MCF 10A (cell line): Measurements from ENCODE around the gene IFI27L2. TPM values are rescaled to one million over a fixed set of nuclear protein-coding genes. Genes with fewer than 3 reads are reported as not detected.
A peak's percentile ranks its signal among the peaks of the same experiment; 100 is the strongest.

Source experiments
- Bru-seq: library from RNA; stranded (reverse); fragments of 400-500 nt; gene quantifications from one replicate; lab custom pipeline; 2021; lab: Mats Ljungman, UMichigan
- BruChase-seq, 2 experiments: library from RNA; stranded (reverse); fragments of 400-500 nt; gene quantifications; one replicate each; lab custom pipeline; 2021; lab: Mats Ljungman, UMichigan
- BruUV-seq: library from RNA; stranded (reverse); fragments of 400-500 nt; replicated peaks from 2 replicates; lab custom pipeline; 2021; lab: Mats Ljungman, UMichigan
- CTCF ChIA-PET: fragments of 300-600 bp; sonication (Branson Sonifier 250); formaldehyde crosslinking; extraction: SDS; loops from one replicate; lab custom pipeline; 2021; ENCODE audit warnings: antibody characterized with exemption, inconsistent platforms; lab: Yijun Ruan, JAX
- POLR2A ChIA-PET: fragments of 300-600, 350-650 bp; sonication (Branson Sonifier 250); formaldehyde crosslinking; extraction: SDS; loops from one replicate; lab custom pipeline; 2020; ENCODE audit warnings: antibody characterized with exemption, inconsistent platforms; lab: Yijun Ruan, JAX
- DNase-seq: peaks from one replicate; pipeline ENCODE4 v3.0.0-alpha.2; 2018; ENCODE audit not compliant: unreplicated experiment
- H3K27ac Mint-ChIP-seq: one replicate; pipeline ENCODE4 v1.8.0; 2022; ENCODE audit warnings: mild to moderate bottlenecking, low read depth, mixed read lengths; ENCODE audit not compliant: unreplicated experiment
- H3K27me3 Mint-ChIP-seq: one replicate; pipeline ENCODE4 v1.8.0; 2022; ENCODE audit warnings: mixed read lengths; ENCODE audit not compliant: insufficient read depth, unreplicated experiment
- H3K36me3 Mint-ChIP-seq: one replicate; pipeline ENCODE4 v1.8.0; 2022; ENCODE audit warnings: mild to moderate bottlenecking, moderate library complexity, mixed read lengths; ENCODE audit not compliant: insufficient read depth, unreplicated experiment
- H3K4me1 Mint-ChIP-seq: one replicate; pipeline ENCODE4 v1.8.0; 2022; ENCODE audit warnings: mixed read lengths; ENCODE audit not compliant: insufficient read depth, unreplicated experiment
- H3K4me3 Mint-ChIP-seq: one replicate; pipeline ENCODE4 v1.8.0; 2022; ENCODE audit warnings: mild to moderate bottlenecking, moderate library complexity, mixed read lengths; ENCODE audit not compliant: unreplicated experiment
- H3K9me3 Mint-ChIP-seq: one replicate; pipeline ENCODE4 v1.8.0; 2022; ENCODE audit warnings: mixed read lengths; ENCODE audit not compliant: unreplicated experiment
- intact Hi-C: fragments of 100-400 bp; cut with micrococcal nuclease; formaldehyde crosslinking; loops from 2 replicates; pipeline ENCODE4 v1.14.1; 2022
- long read RNA-seq: library from polyadenylated mRNA; stranded (forward); transcript quantifications from one replicate; pipeline ENCODE4 v2.0.0, GENCODE V29; 2022
- total RNA-seq: library from RNA; stranded (reverse); gene quantifications from 2 replicates; pipeline ENCODE4 v1.2.3, GENCODE V29; 2022
- TF ChIP-seq, protein P1 (sequence below): fragments of 200-600 bp; IDR thresholded peaks from one replicate; pipeline ENCODE4 v1.8.0; 2022; ENCODE audit warnings: antibody characterized with exemption, mild to moderate bottlenecking; ENCODE audit not compliant: unreplicated experiment

IFI27L2 gene
- 44.3 and 59.3 TPM in 2 replicates for total RNA-seq
- percentile 69 among the genes with signal in this experiment for Bru-seq, nascent RNA
- percentile 69 among the genes with signal in this experiment for BruChase-seq, experiment 1, labeled RNA remaining after a 6-hour chase
- percentile 67 among the genes with signal in this experiment for BruChase-seq, experiment 2, labeled RNA remaining after a 2-hour chase
- long read RNA-seq, transcript IFI27L2-203 (2 exons, 676 nt): minor isoform, 6 of 68 reads
- long read RNA-seq, transcript IFI27L2-201 (4 exons, 511 nt): major isoform, 49 of 68 reads
- long read RNA-seq, partial matches to known transcripts: 8 of 68 reads
- long read RNA-seq, other reads (novel, unspliced or antisense): 3 of 68 reads

DNA sequence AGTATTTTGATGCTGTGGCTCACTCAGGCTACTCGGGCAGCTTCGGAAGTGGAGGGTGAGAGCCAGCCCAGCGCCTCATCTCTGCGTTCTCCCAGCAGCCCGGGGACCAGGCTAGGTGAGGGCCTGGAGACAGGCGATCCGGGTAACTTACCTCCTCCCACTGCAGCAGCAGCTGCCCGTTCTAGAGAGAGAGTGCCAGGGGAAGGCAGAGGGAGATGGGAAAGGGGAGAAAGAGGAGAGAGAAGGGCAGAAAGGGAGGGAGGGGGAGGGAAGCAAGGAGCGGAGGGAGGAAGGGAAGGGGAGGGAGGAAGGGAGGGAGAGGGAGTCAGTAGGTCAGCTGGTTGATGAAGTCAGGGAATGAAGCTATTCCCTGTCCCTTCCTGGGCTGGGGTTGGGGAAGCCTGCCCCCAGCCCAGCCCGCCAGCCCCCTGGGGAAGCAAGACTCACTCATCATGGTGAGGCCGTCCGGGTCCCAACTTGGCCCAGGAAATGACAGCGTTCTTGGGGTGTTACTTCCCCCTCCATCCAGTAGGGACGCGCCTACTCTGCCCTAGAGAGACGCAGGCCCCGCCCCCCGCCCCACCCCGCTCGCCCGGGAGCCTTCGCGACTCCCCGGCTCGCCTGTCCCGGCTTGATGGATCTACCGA lies at the start of gene IFI27L2:
Gene IFI27L2, minus strand, starts transcription at position 494 of the 647 bp plus-strand sequence. Its CDS starts 40 bp downstream, at position 454.
- DNase-seq: peak; percentile 86
- TF ChIP-seq, protein P1, sequence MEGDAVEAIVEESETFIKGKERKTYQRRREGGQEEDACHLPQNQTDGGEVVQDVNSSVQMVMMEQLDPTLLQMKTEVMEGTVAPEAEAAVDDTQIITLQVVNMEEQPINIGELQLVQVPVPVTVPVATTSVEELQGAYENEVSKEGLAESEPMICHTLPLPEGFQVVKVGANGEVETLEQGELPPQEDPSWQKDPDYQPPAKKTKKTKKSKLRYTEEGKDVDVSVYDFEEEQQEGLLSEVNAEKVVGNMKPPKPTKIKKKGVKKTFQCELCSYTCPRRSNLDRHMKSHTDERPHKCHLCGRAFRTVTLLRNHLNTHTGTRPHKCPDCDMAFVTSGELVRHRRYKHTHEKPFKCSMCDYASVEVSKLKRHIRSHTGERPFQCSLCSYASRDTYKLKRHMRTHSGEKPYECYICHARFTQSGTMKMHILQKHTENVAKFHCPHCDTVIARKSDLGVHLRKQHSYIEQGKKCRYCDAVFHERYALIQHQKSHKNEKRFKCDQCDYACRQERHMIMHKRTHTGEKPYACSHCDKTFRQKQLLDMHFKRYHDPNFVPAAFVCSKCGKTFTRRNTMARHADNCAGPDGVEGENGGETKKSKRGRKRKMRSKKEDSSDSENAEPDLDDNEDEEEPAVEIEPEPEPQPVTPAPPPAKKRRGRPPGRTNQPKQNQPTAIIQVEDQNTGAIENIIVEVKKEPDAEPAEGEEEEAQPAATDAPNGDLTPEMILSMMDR: peak; percentile 26
- CTCF ChIA-PET: interaction anchor here (0.6 to 2.1 kb wide), 15 partner anchors 14 to 420 kb away, joined by 3 to 7 read pairs (median 4); partner anchors contain the start of genes DDX24 and IFI27L1
- POLR2A ChIA-PET: interaction anchor here (0.6 to 4.4 kb wide), 9 partner anchors 14 to 993 kb away, joined by 3 to 31 read pairs (median 3); partner anchors contain the start of genes DDX24, IFI27 and IFI27L1
- Mint-ChIP-seq H3K36me3 (no peaks in the 10 kb centered on the region), H3K4me1 (peaks cover 9% of the 10 kb centered on the region), H3K9me3 (no peaks in the 10 kb centered on the region), H3K27ac (peak within 1 kb of the TSS; percentile 43), H3K4me3 (peak within 1 kb of the TSS; percentile 80), H3K27me3 (no peaks in the 10 kb centered on the region)
- intact Hi-C loops: loop anchor here (1.0 kb wide), 1 partner anchor 93 kb away; no protein-coding TSS in a partner anchor
- no TSS peak for BruUV-seq

- TF ChIP-seq, protein P1: no peak
- DNase-seq: no peak
- H3K36me3 Mint-ChIP-seq: no peaks in the 10 kb centered on the region
- CTCF ChIA-PET: interaction anchor here (0.5 kb wide), 1 partner anchor 113 kb away, joined by 4 read pairs; no protein-coding TSS in a partner anchor
- BruUV-seq: no TSS peak
- no peak overlapping the region for H3K27ac Mint-ChIP-seq
- no peaks in the 10 kb centered on the region for H3K9me3 Mint-ChIP-seq
- H3K4me1 Mint-ChIP-seq: peaks cover 31% of the 10 kb centered on the region
- H3K27me3 Mint-ChIP-seq: no peaks in the 10 kb centered on the region
- no peak overlapping the region for H3K4me3 Mint-ChIP-seq
- intact Hi-C loops: no loop called here
- POLR2A ChIA-PET: no interaction called here
Observed at GRCh38 chr14:94177806-94178205, 48.4 kb upstream of the IFI27L2 start.

DNA sequence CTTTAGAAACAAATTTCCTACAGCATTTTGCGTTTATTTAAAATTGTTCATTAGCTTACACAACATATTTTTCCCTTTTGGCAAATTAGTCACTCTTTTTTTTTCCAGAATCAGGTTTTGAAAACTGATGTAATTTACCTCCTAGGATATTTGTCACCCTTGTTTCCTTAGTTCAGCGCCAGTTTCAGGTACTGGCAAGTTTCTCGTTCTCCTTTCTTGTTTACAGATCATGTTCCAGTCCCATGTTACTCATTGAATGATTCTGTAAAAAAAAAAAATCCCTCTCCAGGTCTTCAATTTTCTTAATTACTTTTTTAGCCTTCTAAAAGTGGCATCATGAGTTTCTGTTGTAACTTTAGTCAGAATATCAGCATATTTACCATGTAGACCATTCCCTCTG lies 47.4 kb upstream of the IFI27L2 start:
- H3K27me3 Mint-ChIP-seq: no peaks in the 10 kb centered on the region
- intact Hi-C loops: no loop called here
- no TSS peak for BruUV-seq

More for the DNA sequence above, 47.4 kb upstream of the IFI27L2 start:
- TF ChIP-seq, protein P1: no peak
- peak; percentile 36 for DNase-seq
- Mint-ChIP-seq H3K4me3 (no peak overlapping the region), H3K36me3 (no peaks in the 10 kb centered on the region), H3K27ac (no peak overlapping the region), H3K9me3 (no peaks in the 10 kb centered on the region), H3K4me1 (peaks cover 31% of the 10 kb centered on the region)
- POLR2A ChIA-PET: no interaction called here
- CTCF ChIA-PET: no interaction called here
